GM21360 (cell line): ENCODE results near the gene KDM1A.

Source experiments
- ATAC-seq: cut with Tn5 transposase; IDR thresholded peaks from one replicate; pipeline ENCODE4 v1.9.1; 2021; ENCODE audit warnings: mild to moderate bottlenecking, moderate library complexity; ENCODE audit not compliant: unreplicated experiment

Gene KDM1A

GRCh38 chr1:23066075-23066474, 46.8 kb downstream of the KDM1A start:
- ATAC-seq: no peak

GRCh38 chr1:23069149-23069548, 49.9 kb downstream of the KDM1A start:
- ATAC-seq: no peak

GRCh38 chr1:23069675-23070074, 50.4 kb downstream of the KDM1A start:
- ATAC-seq: no peak

GRCh38 chr1:23074012-23074411, 54.7 kb downstream of the KDM1A start:
- ATAC-seq: no peak

GRCh38 chr1:23079025-23079424, 59.8 kb downstream of the KDM1A start:
- ATAC-seq: no peak

- no peak for ATAC-seq
Measured at GRCh38 chr1:23080885-23081284, 61.6 kb downstream of the KDM1A start.

GRCh38 chr1:23081376-23081775, 62.1 kb downstream of the KDM1A start:
- no peak for ATAC-seq

GRCh38 chr1:23083714-23084480, 64.6 kb downstream of the KDM1A start:
- ATAC-seq: no peak

GRCh38 chr1:23084880-23085279, 65.6 kb downstream of the KDM1A start:
- ATAC-seq: no peak

GRCh38 chr1:23085696-23086095, 66.4 kb downstream of the KDM1A start:
- no peak for ATAC-seq

- no peak for ATAC-seq
Measured at GRCh38 chr1:23088027-23088426, 68.8 kb downstream of the KDM1A start.

- ATAC-seq: no peak
Measured at GRCh38 chr1:23090056-23090455, 70.8 kb downstream of the KDM1A start.

GRCh38 chr1:23091545-23091944, 72.3 kb downstream of the KDM1A start:
- ATAC-seq: no peak

- no peak for ATAC-seq
Measured at GRCh38 chr1:23092447-23092846, 73.2 kb downstream of the KDM1A start.

- ATAC-seq: no peak
Measured at GRCh38 chr1:23097316-23097715, 78.0 kb downstream of the KDM1A start.

GRCh38 chr1:23098463-23099170, 79.3 kb downstream of the KDM1A start:
- ATAC-seq: no peak

GRCh38 chr1:23099171-23099536, 79.9 kb downstream of the KDM1A start:
- no peak for ATAC-seq

- no peak for ATAC-seq
Measured at GRCh38 chr1:23100074-23100748, 80.9 kb downstream of the KDM1A start.

GRCh38 chr1:23101101-23101827, 82.0 kb downstream of the KDM1A start:
- ATAC-seq: no peak

- no peak for ATAC-seq
Measured at GRCh38 chr1:23101887-23102286, 82.6 kb downstream of the KDM1A start.

GRCh38 chr1:23102289-23102688, 83.0 kb downstream of the KDM1A start:
- ATAC-seq: no peak
